ENCODE measurements around the gene TM4SF4.

TM4SF4 gene

DNA sequence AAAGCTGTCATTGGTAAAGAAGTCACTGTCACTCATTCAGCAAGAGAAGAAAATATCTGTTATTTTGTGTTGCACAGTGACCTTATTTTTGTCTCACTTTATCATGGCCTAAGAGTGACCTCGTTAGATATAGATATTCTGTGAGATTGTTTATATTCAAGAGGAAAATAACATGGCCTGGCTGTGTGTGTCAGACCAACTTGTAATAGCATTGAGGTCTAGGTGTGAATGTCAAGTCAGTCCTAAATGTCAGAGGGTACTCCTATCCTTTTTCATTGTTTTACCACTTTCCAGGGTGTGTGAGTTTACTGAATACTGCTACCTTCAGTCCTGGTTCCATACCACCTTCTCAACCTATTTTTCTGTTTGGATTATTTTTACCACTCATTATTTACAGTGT lies 18.5 kb upstream of the TM4SF4 start:
- DNase-seq = no peak

DNA sequence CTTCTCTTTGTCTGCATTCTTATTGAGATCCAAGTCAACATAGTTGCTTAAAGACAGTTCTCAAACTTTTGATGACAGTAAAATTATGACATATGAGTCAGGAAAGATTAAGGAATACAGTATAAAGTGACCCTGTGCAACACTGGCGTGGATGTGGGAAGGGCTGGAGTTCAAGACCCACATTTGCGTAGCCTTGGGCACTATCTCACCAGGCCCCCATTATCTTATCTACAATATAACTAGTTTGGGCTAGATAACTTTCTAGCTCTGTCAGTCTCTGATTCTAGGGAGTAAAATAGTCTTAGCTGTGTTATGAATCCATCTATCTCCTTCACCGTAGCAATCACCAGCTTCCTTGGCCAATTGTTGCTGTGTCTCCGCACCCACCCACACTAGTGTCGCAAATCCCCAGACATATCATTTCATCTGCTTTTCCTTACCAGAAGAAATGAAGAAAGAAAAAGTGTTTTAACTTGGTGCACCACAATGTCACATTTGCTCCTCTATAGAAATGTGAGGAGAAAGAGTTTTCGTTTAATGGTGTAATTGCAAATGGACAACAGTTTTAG lies 14.9 kb upstream of the TM4SF4 start:
- no peak for DNase-seq

DNA sequence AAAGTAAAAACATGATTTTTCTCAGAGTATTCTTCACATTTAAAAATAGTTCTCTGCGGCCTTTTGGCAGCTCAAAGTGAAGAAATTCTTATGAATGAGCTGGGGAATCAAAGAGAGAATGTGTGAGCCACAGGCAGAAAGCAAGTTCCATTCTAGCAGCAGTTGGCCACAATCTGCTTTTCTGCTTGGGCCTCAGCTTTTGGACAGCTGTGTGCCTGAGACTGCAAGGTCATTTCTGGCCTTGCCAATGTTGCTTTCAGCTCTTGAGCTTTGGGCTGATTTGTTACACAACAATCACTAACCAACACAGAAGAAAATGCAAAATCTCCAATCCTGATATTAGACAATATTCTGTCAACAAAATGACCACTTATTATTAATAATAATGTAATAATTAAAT lies 14.4 kb upstream of the TM4SF4 start:
- no peak for DNase-seq

DNA sequence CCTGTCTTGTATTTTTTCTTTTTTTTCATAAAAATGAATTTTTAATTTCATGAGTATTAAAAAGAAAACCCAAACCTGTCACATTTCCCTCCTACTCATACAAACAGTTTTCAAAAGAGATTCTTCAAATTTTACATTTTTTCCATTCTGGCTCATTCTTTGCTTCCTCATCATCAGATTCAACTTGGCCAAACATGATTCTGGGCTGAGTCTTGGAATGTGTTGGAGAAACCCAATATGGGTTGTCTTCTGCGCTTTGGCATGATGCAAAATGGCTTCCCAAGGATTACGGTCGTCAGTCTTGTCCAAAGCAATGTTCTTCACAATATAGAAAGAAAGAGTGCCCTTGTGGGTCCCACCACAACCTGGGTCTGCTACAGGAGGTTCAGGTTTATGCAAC lies 12.4 kb upstream of the TM4SF4 start:
- no peak for DNase-seq

DNA sequence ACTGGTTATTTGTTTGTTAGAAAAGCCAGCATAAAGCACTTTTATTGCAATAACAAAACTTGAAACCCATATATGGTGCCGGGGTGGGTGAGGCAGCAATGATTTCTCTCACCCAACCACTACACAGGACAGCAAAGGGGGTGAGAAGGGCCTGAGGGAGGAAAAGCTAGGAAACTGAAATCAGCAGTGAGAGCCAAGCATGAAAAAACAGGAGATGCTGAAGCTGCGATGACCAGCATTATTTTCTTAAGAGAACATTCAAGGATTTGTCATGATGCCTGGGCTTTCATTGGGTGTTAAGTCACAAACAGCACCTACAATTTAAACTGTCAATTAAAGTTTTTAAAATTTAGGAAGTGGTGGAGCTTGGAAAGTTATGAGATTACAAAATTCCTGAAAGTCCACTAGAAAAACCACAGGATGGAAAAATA lies 11.9 kb upstream of the TM4SF4 start:
- no peak for DNase-seq

DNA sequence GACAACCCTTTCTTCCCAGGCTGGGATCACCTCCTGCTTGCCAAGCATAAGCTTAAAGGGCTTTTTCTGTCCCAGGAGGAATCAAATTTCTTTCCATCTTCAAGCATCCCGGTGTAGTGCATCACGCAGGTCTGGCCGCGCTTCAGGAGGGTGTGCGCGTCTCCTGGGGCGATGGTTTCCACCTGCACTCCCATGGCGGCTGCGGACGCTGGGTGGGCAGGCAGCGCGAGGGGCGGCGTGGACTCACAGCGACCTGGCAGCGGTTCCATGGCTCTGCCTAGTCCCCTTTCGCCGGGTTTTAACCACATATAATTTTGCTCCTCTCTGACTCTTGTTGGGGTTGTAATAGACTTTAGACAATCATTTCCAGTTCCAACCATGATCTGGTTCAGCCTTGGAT lies 10.6 kb upstream of the TM4SF4 start:
- DNase-seq = no peak

DNA sequence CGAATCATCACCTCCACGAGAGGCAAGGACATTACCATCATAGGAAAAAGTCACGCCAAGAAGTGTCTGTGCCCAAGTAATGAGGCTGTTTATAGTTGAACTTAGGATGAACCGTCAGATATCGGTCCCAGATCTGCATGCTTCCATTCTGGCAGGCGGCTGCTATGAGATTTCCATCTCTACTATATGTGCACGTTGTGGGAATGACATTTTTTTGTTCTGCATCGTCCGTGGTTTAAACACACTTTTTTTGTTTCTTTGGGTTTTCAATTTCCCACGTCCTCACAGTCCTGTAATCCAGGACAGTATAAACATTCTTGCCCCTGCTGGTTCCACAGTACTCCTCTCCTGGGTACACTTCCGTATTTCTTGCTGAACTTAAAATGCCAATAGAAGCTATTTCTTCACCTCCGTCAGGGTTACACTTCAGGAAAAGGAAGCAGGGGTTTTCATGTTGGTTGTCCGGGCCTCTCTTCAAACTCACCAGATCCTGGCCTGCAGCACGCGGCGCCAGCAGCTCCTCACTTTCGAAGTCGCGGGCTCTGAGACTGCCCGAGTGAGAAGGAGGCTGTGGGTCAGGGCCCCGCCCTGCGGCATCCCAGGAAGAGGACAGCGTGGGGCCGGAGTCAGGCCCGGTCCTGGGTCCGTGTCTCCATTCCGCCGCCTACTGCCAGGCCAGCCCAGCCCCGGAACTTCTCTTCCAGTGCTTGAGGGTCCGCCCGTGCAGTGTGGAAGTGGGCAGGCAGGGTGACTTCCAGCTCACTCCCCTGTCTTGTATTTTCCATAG lies 9.8 kb upstream of the TM4SF4 start:
- DNase-seq = no peak

DNA sequence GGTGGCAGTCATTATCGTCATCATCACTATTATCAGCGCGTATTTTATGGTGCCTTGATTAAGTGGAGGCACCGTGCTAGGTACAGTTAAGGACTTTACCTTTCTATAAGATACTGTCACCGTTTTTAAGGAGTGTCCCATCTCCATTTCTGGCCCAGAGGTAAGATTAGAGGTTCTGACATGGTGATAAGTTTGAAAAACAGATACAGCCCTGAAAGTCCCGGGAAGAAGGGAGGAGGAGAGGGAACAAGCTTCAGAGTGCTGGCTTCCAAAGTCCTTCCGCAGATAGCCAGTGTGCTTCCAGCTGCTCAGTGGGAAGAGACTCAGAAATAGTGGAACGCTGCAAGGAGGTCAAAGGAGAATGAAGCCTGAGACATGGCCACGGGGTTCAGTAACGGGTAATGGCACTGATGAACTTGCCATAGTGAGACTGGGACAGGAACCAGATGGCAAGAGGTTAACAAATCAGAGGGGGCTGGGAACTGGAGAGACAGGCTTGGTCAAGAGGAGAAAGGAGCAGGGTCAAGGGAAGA lies 9.1 kb upstream of the TM4SF4 start:
- no peak for DNase-seq

DNA sequence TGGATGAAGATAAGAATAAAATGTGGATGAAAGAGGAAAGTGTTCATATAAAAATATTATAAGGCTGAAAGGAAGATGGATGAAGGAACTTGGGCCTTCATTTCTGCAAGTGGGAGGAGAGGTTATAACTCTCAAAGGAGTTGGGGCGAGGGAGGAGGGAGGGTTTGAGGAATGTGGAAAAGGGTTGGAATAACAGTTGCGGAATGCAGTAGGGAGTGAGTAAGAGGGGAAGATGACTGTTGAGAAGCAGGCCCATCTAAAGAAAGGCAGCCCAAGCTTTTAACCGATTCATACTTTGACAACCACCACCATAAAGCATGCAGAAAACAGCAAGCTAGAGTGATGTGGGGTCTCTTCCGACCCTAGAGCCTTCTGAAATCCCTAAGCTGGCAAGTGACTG lies 8.3 kb upstream of the TM4SF4 start:
- DNase-seq = no peak

DNA sequence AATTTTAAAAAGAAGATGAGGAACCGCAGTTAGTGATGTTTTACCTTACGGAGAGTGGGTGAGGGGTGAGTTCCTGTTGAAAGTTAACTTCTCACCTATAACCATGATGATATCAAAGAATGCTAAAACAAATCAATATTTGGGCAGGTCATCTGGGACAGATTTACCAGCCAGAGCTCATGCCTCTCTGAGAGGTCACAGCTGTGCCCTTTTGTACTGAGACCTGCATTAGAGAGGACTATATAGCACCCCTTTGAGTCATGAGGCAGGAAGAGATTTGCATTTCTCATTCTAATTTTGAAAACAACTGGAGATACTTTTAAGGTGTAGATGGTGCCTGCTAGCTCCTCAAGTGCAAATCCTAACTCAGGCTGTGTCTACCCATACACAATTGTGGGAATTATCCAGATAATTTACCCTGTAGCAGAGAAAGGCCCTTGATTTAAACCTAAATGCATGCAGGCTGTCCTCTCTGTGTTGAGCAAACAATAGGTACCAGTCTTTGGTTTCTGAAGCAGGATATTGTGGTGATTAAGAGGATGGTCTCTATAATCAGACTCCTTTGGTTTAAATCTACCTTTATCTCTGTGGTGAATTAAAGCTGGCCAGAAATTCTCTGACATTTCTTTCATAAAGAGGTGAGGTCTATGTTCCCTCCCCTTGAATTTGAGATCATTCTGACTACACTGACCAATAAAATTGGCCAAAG lies 5.8 kb upstream of the TM4SF4 start:
- no peak for DNase-seq

DNA sequence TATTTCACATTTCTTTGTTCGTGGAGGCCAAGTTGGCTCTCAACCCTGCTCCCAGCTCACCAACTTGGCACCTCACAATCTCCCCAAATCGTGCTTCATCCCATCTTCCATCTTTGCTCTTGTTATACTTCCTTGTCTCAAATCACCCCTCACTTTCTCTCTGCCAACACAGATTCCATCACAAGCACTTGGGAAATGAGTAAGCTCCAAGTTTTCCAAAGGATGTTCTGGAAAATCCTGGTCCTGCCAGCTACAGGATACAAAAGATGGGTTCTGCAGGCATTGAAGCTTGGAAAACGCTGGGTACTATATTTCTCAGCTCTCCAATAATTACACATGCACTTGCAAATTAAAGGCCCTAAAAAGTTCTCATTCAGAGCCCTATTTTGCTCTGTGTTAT lies 4.1 kb upstream of the TM4SF4 start:
- no peak for DNase-seq

DNA sequence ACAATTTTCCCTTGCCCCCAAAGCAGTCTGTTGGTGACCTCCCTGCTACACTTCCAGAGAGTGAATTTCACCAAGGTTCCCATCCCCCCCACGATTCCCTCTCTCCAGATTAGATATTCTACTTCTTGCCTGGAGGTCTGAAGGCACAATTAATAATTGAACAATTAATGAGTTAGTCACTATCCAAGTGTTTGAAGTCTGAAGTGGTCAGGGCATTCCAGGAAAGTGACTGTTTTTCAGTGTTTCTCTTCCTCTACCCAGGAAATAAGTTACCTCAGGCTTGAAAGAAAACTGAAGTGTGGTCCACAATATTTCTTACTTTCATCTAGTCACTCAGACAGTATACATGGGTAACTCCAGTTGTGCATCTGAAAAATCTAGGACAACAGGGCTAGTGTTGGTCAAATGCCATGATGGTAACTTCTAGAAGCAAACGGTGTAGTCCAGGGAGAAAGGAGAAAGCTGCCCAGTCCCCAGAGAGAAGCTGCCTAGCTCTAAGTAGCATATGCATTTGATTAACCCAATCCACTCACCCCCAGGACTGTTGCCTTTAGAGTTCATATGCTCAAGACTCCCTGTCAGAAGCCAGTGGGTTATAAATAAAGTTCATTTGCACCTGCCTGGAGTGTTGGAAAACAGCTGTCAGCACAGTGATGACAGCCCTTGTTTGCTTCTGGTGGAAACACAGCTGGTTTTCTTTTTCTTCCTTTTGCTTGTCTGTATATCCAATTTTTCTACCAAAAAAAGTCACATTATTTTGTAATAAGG lies 2.3 kb upstream of the TM4SF4 start:
- DNase-seq = no peak

DNA sequence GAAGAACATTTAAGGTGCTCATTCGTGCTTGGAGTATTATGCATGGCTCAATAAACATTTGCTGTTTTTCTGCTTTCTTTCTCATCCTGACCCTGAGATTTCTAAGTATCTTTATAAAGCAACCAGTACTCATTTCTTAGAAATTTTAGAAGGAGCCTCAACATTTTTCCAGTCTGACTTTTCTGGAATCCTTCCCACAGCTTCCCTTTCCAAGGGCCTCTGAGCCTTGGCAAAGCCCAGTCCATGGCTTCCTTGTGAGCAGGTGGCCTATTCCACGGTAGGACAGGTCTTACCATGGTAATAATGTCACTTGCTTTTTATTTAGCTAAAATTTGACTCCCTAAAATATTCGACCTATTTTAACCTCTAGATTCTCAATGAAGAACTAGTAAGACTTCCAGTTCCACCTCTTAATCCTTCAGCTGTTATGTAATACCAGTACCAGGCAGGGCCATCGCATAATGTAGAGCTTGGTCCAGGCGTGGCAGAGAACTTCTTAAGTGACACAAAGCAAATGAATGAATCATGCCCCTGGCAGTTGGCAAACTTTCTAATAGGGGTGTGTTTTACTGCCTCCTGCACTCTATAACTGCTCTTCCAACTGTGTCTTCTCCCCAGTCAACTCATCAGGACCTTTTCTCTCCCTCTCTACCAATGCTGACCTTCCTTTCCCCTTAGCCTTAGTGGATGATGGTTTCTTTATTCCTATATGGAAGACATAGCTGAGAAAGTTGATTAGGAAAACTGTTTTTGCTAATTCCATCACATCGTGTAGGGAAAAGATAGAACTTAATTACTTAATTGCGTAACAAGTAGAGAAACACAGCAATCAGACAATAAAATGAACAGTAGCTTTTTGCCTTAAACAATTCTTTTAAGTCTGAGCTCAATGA lies 894 bp upstream of the TM4SF4 start:
- DNase-seq = no peak

DNA sequence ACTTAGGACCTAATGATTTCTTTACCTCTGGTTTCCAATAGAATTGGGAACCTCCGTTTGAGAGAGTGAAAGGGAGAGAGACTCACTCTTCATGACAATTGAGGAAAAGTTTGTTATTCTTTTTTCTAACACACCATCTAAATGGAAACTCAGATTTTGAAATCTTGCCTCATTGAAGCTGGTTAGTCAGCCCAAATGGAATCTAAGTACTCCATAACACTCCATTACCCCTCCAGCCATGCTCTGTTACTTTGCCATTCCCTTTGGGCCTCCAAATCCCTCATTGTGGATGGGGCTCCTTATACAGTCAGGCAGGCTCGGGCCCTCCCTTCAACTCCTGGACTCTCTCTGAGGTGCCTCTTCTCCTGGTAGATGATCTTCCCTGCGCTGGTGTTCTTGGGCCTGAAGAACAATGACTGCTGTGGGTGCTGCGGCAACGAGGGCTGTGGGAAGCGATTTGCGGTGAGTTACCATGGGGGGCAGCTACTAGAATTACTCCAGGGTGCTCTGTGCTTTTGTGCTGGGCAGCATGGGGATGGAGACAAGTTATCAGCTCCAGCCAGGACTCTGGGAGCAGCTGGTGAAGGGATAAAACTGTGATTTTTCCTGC lies 1.1 kb downstream of the TM4SF4 start:
- DNase-seq = no peak

DNA sequence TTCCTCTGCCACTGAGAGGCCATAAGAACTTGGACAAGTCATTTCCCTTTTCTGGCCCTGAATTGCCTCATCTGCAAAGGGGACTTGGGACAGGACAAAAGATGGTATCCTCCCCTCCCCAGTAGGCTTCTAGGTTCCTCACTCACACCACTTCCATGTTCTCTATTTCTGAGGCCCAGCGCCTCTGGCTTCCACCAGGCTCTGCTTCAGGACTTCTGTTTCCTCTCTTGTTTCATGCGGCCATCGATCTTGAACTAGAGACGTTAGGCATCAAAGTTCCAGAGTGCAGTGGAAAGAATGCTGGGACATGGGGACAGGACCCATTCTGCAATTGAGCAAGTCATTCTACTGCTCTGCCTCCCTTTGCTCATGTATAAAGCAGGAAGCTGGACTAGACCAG lies 1.7 kb downstream of the TM4SF4 start:
- DNase-seq = no peak

DNA sequence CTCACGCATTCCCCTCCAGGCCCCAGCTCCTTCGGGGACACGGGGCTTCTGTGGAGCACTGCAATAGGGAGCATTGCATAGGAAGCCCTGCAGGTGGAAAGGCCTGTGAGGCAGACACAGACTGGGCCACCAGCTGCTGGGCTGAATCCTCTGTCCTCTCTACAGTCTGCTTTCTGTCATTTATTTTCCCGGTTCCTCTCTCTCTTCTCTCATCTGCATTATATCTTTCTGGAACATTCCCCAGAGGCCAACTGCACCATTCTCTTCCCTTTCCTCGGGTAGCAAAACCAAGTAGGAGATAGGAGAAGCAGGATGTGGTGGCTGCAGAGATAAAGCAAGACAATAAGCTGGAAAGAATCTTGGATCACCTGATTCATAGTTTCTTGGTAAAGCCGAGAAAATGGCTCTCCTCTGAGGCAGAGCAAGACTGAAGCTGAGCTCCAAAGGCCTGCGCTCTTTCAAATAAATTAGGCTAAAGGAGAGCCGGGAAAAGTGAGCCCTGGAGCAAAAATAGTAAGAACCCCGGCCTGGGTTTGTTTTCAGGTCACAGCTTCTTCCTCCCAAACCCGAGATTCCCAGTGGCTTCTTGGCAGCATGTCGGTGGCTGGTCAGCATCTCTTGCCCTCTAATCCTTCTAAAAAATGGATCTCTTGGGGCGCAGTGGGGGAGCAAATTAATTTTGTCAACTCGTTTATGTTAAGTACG lies 5.3 kb downstream of the TM4SF4 start:
- DNase-seq = no peak

DNA sequence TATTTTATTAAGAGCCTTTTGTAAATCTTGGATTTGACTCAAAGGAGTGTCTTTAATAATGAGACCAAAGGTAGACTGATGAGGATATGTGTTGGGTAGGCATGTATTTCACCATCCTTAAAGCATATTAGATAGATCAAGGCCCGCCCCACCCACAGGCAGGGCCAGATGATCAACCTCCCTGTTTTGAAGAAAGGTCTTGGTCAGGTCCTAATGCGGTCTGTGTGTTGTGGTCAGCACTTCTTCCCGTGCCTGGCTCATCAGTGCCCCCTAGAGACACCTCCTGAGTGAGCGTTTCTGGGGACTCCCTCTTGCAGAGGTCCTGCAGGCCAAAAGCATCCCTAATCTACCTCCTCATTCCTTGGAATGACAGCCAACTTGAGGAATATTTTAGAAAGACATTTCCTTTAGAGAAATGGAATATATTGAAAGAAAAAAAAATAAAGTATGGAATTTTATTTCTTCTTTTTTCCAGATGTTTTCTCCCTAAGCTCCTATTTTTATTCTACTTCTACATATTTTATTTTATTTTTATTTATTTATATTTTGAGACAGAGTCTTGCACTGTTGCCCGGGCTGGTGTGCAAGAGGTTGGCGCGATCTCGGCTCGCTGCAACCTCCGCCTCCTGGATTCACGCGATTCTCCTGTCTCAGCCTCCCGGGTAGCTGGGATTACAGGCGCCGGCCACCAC lies 6.0 kb downstream of the TM4SF4 start:
- DNase-seq = no peak

DNA sequence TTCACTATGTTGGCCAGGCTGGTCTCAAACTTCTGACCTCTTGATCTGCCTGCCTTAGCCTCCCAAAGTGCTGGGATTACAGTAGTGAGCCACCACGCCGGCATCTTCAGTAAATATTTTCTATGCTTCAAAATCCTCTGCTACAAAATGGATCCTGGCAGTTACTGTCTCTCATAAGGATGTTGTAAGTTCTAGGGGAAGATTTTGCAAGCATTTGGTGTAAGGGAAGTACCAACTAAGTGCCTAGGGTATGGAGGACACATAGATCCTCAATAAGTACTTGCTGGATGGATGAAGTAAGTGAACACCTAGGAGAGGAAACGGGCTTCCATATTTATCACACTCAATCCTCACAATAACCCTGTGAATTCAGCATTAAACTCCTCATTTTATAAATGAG lies 6.6 kb downstream of the TM4SF4 start:
- DNase-seq = no peak

DNA sequence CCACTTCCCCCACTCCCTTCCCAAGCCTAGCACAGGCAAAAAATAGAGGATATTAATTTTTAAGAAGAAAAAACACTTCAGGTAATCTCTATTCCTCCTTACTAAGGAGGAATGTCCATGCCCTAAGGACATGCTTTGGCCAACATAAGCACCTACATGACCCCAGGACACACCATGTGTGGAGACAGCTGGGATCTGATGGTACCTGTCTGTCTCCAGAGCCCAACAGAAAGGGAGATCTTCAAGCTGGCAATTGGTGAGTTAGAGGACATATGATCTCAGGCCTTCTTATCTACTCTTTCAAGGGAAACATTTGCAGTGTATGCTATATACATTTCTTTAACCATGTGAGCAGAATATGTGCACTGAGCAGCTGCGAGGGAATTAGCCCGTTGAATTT lies 7.0 kb downstream of the TM4SF4 start:
- DNase-seq = no peak

DNA sequence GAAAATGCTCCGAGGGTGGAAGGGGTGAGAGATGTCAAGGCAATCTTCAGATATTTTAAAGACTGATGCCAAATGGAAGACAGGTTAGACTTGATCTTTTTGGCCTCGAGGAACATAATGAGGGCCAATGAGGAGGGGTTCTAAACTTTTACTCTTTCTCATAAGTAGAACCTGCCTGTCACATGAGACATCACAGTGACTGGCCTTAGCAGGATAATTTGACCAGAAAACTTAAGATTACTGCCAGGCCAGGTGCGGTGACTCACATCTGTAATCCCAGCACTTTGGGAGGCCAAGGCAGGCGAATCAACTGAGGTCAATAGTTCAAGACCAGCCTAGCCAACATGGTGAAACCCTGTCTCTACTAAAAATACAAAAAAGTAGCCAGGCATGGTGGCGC lies 12.2 kb downstream of the TM4SF4 start:
- no peak for DNase-seq
